CD4-positive, alpha-beta T cell (primary cell): Measurements from ENCODE around the gene POTEF. TPM values are rescaled to one million over a fixed set of nuclear protein-coding genes. Genes with fewer than 3 reads are reported as not detected.
A peak's percentile ranks its signal among the peaks of the same experiment; 100 is the strongest.
"Not testable (repeated sequence)": the region's sequence is repeated elsewhere in the genome, so short reads cannot be mapped to it uniquely, and the experiment has no call there.

Source experiments
- ATAC-seq: fragments of 200-7000 bp; cut with Tn5 transposase; one replicate; pipeline ENCODE4 v1.10.0; 2022; ENCODE audit warnings: mild to moderate bottlenecking; ENCODE audit not compliant: poor library complexity
- CTCF ChIA-PET: fragments of 350-600 bp; sonication (Branson Sonifier 250); formaldehyde crosslinking; loops from one replicate; lab custom pipeline; 2021; ENCODE audit warnings: antibody characterized with exemption, inconsistent platforms; lab: Charles Lee
- POLR2A ChIA-PET: fragments of 350-600 bp; sonication (Branson Sonifier 250); formaldehyde crosslinking; loops from one replicate; lab custom pipeline; 2021; ENCODE audit warnings: antibody characterized with exemption, inconsistent platforms; lab: Charles Lee
- DNase-seq, 14 experiments: peaks; one replicate each; pipeline ENCODE4 v3.0.0-alpha.2; 2013 to 2020; ENCODE audit warnings: mixed read lengths in 2 of 14
- H3K27ac ChIP-seq, 2 donors: one replicate each; pipeline versions ENCODE4 v1.5.1 to v1.7.0; 2013; ENCODE audit warnings: low read length in 2 of 2, low read depth in 1 of 2, mild to moderate bottlenecking in 1 of 2
- H3K27me3 ChIP-seq, 2 experiments: 1 replicate in 1 of 2; 2 replicates in 1 of 2; pipeline versions ENCODE4 v1.6.1 to v1.7.0; 2013; ENCODE audit warnings: low read length in 2 of 2, control low read depth in 1 of 2, mild to moderate bottlenecking in 1 of 2, moderate library complexity in 1 of 2; ENCODE audit not compliant: insufficient read depth in 2 of 2, control insufficient read depth in 1 of 2
- H3K36me3 ChIP-seq: one replicate; pipeline ENCODE4 v1.6.1; 2013; ENCODE audit warnings: low read length, control low read depth; ENCODE audit not compliant: insufficient read depth
- H3K4me1 ChIP-seq: one replicate; pipeline ENCODE4 v1.6.1; 2013; ENCODE audit warnings: low read length, control low read depth; ENCODE audit not compliant: insufficient read depth
- H3K4me3 ChIP-seq: one replicate; pipeline ENCODE4 v1.5.1; 2013; ENCODE audit warnings: mild to moderate bottlenecking, low read length, moderate library complexity
- H3K9me3 ChIP-seq, 2 experiments: 1 replicate in 1 of 2; 2 replicates in 1 of 2; pipeline versions ENCODE4 v1.6.1 to v1.7.0; 2013; ENCODE audit warnings: low read length in 2 of 2, mild to moderate bottlenecking in 2 of 2, control low read depth in 1 of 2, moderate library complexity in 1 of 2; ENCODE audit not compliant: control insufficient read depth in 1 of 2, insufficient read depth in 1 of 2
- H3K27ac Mint-ChIP-seq: one replicate; pipeline ENCODE4 v1.8.0; 2020; ENCODE audit warnings: mixed read lengths
- H3K27me3 Mint-ChIP-seq: one replicate; pipeline ENCODE4 v1.8.0; 2021; ENCODE audit warnings: mixed read lengths
- H3K36me3 Mint-ChIP-seq: one replicate; pipeline ENCODE4 v1.8.0; 2021; ENCODE audit warnings: low read depth, mixed read lengths
- H3K4me1 Mint-ChIP-seq: one replicate; pipeline ENCODE4 v1.8.0; 2021; ENCODE audit warnings: low read depth, mixed read lengths
- H3K4me3 Mint-ChIP-seq: one replicate; pipeline ENCODE4 v1.8.0; 2020; ENCODE audit warnings: mild to moderate bottlenecking, mixed read lengths
- H3K9me3 Mint-ChIP-seq: one replicate; pipeline ENCODE4 v1.8.0; 2020; ENCODE audit warnings: mixed read lengths
- CTCF ChIP-seq: fragments of 200-600 bp; IDR thresholded peaks from one replicate; pipeline ENCODE4 v1.8.0; 2022; ENCODE audit warnings: antibody characterized with exemption, mild to moderate bottlenecking
- intact Hi-C, 2 experiments: fragments of 100-400 bp; cut with DNase I in 1 of 2; cut with micrococcal nuclease in 1 of 2; formaldehyde crosslinking; loops; one replicate each; pipeline versions ENCODE4 v1.15.1 to v1.9.0; 2023 to 2025; cut with DNase I, micrococcal nuclease
- total RNA-seq, 174 experiments: library from RNA in 2 of 174; stranded (reverse) in 2 of 174; gene quantifications; one replicate each; pipeline ENCODE4 v1.2.3 and lab custom pipeline; 2021 to 2026

POTEF gene
- total RNA-seq, 2 experiments from 2014 or later: not detected

- peaks cover 66% of the 10 kb centered on the region for H3K36me3 Mint-ChIP-seq
- ChIA-PET POLR2A (no interaction called here), CTCF (no interaction called here)
- ATAC-seq (no peak), DNase-seq (no peak)
- H3K4me3 Mint-ChIP-seq: no peak overlapping the region
- H3K27me3 ChIP-seq: no peaks in the 10 kb centered on the region
- intact Hi-C loops: no loop called here
- no peaks in the 10 kb centered on the region for H3K4me1 ChIP-seq
- H3K27me3 Mint-ChIP-seq: no peaks in the 10 kb centered on the region
- no peaks in the 10 kb centered on the region for H3K9me3 ChIP-seq
- no peak overlapping the region for H3K27ac ChIP-seq
- no peak for TF ChIP-seq CTCF
- H3K4me1 Mint-ChIP-seq: no peaks in the 10 kb centered on the region
- H3K9me3 Mint-ChIP-seq: no peaks in the 10 kb centered on the region
- no peak overlapping the region for H3K4me3 ChIP-seq
- peaks cover 29% of the 10 kb centered on the region for H3K36me3 ChIP-seq
- no peak overlapping the region for H3K27ac Mint-ChIP-seq
Measured at GRCh38 chr2:130160131-130160530, 31.1 kb upstream of the POTEF start.

- H3K4me3 Mint-ChIP-seq, H3K4me3 ChIP-seq, DNase-seq, H3K27me3 ChIP-seq, POLR2A ChIA-PET, H3K27ac Mint-ChIP-seq, H3K27me3 Mint-ChIP-seq, H3K27ac ChIP-seq, CTCF ChIA-PET, intact Hi-C loops, ATAC-seq, H3K9me3 ChIP-seq, H3K4me1 Mint-ChIP-seq, H3K9me3 Mint-ChIP-seq, H3K4me1 ChIP-seq: not testable (repeated sequence)
- H3K36me3 Mint-ChIP-seq: peaks cover 63% of the 10 kb centered on the region
- peaks cover 27% of the 10 kb centered on the region for H3K36me3 ChIP-seq
Measured at GRCh38 chr2:130159376-130159775, 30.4 kb upstream of the POTEF start.

- peaks cover 63% of the 10 kb centered on the region for H3K36me3 Mint-ChIP-seq
- H3K36me3 ChIP-seq: peaks cover 23% of the 10 kb centered on the region
- no peak overlapping the region for H3K4me3 ChIP-seq
- H3K4me1 ChIP-seq: no peaks in the 10 kb centered on the region
- ChIA-PET POLR2A (no interaction called here), CTCF (no interaction called here)
- no peak overlapping the region for H3K4me3 Mint-ChIP-seq
- DNase-seq (no peak), ATAC-seq (no peak)
- no peak overlapping the region for H3K27ac Mint-ChIP-seq
- H3K27me3 Mint-ChIP-seq: no peaks in the 10 kb centered on the region
- TF ChIP-seq CTCF: no peak
- H3K9me3 ChIP-seq: no peaks in the 10 kb centered on the region
- no peaks in the 10 kb centered on the region for H3K4me1 Mint-ChIP-seq
- no peak overlapping the region for H3K27ac ChIP-seq
- H3K9me3 Mint-ChIP-seq: no peaks in the 10 kb centered on the region
- intact Hi-C loops: no loop called here
- no peaks in the 10 kb centered on the region for H3K27me3 ChIP-seq
Measured at GRCh38 chr2:130158631-130159030, 29.6 kb upstream of the POTEF start.

GRCh38 chr2:130157825-130158514, 28.9 kb upstream of the POTEF start:
- intact Hi-C loops, POLR2A ChIA-PET, H3K4me3 Mint-ChIP-seq, H3K4me1 Mint-ChIP-seq, CTCF ChIA-PET, H3K27me3 Mint-ChIP-seq, ATAC-seq, H3K27ac ChIP-seq, H3K4me3 ChIP-seq, H3K27ac Mint-ChIP-seq, H3K27me3 ChIP-seq, H3K9me3 ChIP-seq, H3K4me1 ChIP-seq, H3K9me3 Mint-ChIP-seq: not testable (repeated sequence)
- peak in 2 of 14 experiments; percentile 21 to 42 for DNase-seq
- peaks cover 63% of the 10 kb centered on the region for H3K36me3 Mint-ChIP-seq
- peaks cover 21% of the 10 kb centered on the region for H3K36me3 ChIP-seq

GRCh38 chr2:130157354-130157753, 28.3 kb upstream of the POTEF start:
- H3K27ac Mint-ChIP-seq, intact Hi-C loops: not testable (repeated sequence)

More at GRCh38 chr2:130157354-130157753, 28.3 kb upstream of the POTEF start:
- H3K9me3 ChIP-seq, DNase-seq, POLR2A ChIA-PET, H3K4me3 ChIP-seq, H3K27ac ChIP-seq, ATAC-seq, H3K4me1 ChIP-seq, H3K4me1 Mint-ChIP-seq, CTCF ChIA-PET, H3K27me3 Mint-ChIP-seq, H3K4me3 Mint-ChIP-seq, H3K27me3 ChIP-seq, H3K9me3 Mint-ChIP-seq: not testable (repeated sequence)
- H3K36me3 ChIP-seq: peaks cover 20% of the 10 kb centered on the region
- H3K36me3 Mint-ChIP-seq: peaks cover 65% of the 10 kb centered on the region
